ENCODE results near the gene PLPPR3. TPM values are rescaled to one million over a fixed set of nuclear protein-coding genes. Genes with fewer than 3 reads are reported as not detected.

PLPPR3 gene, protein sequence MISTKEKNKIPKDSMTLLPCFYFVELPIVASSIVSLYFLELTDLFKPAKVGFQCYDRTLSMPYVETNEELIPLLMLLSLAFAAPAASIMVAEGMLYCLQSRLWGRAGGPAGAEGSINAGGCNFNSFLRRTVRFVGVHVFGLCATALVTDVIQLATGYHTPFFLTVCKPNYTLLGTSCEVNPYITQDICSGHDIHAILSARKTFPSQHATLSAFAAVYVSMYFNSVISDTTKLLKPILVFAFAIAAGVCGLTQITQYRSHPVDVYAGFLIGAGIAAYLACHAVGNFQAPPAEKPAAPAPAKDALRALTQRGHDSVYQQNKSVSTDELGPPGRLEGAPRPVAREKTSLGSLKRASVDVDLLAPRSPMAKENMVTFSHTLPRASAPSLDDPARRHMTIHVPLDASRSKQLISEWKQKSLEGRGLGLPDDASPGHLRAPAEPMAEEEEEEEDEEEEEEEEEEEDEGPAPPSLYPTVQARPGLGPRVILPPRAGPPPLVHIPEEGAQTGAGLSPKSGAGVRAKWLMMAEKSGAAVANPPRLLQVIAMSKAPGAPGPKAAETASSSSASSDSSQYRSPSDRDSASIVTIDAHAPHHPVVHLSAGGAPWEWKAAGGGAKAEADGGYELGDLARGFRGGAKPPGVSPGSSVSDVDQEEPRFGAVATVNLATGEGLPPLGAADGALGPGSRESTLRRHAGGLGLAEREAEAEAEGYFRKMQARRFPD
- 10.9 TPM for total RNA-seq

DNA sequence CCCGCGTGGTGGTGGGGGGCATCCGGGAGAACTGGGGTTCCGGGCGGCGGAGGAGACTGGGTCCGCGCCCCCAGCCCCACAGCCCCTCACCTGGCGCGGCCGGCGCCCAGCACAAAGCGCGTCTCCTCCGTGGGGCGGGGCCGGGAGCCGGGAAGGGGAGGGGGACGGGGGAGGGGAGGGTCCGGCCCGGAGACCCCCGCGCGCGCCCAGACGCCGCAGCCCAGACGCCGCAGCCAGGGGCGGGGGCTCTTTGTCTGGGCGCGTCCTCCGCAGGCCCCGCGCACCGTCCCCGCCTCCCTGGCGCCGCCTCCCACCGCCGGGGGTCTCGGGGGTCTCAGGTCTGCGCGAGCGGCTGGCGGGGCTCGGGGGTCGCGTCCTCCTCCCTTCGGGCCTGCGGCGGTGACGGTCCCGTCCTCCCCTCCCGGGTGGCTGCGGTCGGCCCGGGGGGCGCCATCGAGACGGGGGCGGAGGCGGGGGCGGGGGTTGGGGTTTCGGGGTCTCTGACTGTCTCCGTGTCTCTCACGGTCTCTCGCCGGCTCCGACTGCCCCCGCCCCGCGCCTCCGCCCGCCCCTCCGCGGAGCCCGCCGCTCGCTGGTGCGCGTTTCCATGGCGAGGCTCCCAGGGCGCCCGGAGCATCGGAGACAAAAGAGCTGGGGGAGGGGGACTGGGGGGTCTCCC, at the start of gene PLPPR3:
Gene PLPPR3 (minus strand): TSS at position 131 of the 679 bp plus-strand sequence. CDS start 396 bp downstream, outside the sequence.

DNA sequence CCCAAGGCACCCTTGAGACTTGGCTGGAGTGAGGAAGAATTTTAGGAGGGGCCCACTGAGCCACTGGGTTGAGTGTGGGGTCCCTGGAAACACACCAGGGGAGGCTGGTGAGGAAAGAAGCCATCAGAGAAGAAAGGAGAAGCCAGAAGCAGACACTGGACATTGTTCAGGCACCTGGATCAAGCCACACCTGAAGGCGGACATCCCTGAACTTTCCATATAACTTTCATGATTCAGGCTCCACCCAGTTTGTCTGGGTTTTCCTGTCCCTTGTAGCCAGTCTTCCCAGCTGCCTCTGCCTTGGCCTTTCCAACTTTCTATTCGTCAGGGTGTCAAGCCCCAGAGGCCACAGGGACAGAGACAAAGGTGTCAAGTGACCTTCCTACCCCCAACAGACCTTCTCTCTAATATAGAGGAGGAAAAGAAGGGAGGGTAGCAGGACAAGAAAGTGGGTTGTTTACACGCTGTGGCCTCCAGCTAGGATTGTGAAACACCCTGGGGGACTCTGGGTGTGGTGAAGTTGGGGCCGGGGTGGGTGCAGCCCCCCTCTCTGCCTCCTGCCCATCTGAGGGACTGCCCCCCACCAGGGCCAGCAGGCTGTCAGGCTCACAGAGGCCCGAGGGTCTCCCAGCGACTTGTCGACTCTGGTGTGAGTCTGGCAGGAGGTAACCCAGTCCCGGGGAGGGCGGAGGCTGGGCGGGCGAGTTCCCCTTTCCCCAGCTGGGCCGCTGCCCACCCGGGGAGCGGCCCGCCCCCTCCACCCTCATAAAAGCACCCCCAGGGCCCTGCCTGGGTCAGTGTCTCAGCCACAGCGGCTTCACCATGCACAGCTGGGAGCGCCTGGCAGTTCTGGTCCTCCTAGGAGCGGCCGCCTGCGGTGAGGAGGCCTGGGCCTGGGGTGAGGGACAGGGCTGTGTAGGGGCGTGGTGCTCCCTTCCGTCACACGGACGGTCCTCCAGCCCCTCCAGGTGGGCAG, 37.4 kb upstream of the PLPPR3 start, which contains the start of gene CFD:
Gene CFD (plus strand): TSS at position 797 of the 976 bp plus-strand sequence. CDS start 26 bp downstream, at position 823.

DNA sequence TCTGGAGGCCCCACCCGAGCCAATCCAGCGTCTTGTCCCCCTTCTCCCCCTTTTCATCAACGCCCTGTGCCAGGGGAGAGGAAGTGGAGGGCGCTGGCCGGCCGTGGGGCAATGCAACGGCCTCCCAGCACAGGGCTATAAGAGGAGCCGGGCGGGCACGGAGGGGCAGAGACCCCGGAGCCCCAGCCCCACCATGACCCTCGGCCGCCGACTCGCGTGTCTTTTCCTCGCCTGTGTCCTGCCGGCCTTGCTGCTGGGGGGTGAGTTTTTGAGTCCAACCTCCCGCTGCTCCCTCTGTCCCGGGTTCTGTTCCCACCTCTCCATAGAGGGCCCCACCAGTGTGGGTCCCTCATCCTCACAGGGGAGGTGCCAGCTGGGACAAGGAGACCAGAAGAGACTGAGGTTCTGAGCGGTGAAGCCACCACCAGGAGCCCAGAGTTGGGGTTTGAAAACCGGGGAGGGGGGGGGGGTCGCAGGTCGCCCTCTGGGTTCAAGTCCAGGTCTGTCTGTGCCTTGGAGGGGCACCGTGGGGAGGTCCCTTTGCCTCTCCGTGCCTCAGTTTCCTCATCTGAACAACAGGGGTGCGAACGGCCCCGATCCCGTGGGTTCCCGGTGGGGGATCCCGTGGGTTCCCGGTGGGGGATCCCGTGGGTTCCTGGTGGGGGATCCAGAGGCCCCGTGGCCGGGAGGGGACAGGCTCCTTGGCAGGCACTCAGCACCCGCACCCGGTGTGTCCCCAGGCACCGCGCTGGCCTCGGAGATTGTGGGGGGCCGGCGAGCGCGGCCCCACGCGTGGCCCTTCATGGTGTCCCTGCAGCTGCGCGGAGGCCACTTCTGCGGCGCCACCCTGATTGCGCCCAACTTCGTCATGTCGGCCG, 30.6 kb upstream of the PLPPR3 start, which contains the start of gene ELANE:
Gene ELANE (plus strand): TSS at position 168 of the 878 bp plus-strand sequence. CDS start 26 bp downstream, at position 194.

DNA sequence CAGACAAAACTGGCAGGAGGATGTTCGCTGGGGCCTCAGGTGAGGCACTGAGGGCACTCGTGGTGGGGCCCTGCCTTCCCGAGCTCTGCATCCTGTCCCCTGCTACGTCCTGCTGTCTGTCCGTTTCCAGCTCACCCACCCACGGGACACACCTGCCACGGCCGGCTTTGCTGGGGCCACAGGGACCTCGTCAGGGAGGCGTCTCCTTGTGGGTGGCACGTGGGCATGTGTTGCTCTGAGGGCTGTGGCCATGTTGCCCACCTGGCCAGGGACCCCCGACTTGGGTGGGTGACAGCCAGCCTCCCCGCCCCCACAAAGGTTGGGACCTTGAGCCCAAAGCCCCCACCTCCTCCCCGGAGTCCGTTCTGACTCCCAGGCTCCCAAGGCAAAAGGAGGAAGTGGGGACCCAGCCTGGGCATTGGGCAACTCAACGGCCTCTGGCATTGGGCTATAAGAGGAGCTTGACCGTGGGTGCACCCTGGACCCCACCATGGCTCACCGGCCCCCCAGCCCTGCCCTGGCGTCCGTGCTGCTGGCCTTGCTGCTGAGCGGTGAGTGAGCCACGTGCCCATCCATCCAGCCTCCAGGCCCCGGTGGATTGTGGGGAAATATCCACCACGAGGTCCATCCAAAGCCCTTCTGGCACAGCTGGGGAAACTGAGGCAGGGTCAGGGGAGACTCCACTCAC, 18.9 kb upstream of the PLPPR3 start, which contains the start of gene PRTN3:
Gene PRTN3 (plus strand): TSS at position 481 of the 688 bp plus-strand sequence. CDS start 10 bp downstream, at position 491.

DNA sequence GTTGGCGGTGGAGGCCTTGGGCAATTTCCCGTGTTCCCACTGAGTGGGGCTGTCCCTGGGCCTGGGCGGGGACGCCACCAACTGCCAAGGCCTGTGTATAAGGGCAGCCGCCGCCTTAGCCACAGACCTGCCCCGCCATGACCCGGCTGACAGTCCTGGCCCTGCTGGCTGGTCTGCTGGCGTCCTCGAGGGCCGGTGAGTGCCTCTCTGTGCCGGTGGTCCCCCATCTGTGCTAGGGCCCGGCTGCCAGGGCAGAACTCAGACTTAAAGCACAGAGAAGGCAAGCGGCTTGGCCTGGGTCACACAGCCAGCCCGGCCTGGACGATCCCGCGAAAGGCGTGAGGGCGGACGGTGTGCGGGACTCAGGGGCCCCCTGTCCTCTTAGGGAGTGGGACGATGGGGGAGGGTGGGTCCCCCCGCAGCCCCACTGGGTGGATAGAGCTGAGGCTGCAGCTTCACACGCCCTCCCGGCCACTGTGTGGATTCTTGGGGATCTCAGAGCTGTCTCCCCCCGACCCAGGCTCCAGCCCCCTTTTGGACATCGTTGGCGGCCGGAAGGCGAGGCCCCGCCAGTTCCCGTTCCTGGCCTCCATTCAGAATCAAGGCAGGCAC, 6.1 kb upstream of the PLPPR3 start, which contains the start of gene AZU1:
Gene AZU1 (plus strand): TSS at position 128 of the 612 bp plus-strand sequence. CDS start 10 bp downstream, at position 138.

DNA sequence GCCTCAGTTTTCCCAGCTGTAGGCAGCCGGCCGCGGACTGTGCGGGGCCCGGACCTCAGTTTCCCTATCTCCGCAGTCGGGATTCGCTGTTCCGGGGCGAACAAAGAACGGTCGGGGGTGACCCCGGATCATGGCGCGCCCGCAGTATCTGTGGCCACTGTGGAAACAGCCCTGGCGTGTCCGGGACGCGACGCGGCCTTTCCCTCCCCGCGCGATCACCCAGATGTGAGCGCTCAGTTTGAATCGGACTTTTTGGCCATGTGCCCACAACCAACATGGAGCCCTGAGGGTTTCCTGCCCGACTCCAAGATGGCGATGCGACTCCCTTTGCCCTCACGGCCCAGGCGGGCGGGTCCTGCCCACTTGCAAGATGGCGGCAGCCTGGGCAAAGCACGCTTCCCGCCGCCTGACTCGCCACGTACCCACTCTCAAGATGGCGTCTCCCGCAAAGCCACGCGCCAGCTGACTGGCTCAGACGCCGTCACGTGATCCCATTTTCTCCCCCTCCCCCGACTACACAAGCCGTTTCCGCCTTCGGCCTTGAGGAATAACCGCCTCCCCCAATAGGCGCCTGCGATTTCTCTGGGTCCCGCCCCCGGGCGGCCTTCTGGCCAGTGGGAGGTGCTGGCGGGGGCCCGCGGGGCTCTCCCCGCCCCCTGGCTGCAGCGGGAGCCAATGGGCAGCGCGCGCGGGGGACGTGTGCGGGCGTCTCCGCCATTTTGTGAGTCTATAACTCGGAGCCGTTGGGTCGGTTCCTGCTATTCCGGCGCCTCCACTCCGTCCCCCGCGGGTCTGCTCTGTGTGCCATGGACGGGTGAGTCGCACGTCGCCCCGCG, 24.8 kb downstream of the PLPPR3 start, which contains the start of gene PTBP1:
Gene PTBP1 (plus strand): TSS at position 761 of the 836 bp plus-strand sequence. CDS start 46 bp downstream, at position 807.

Small RNAs within 50 kb of the gene (small RNA-seq; reads per million reads assigned to genes)
- not detected for gene MIR3187 (ENCODE audit: low replicate concordance)

Other genes starting within 250 kb of the PLPPR3 start
- 363 TPM for gene BSG, start 249.4 kb downstream of the PLPPR3 start, total RNA-seq
- gene HCN2, start 232.1 kb downstream of the PLPPR3 start, total RNA-seq = 0.53 TPM
- 30.9 TPM for gene POLRMT, start 188.4 kb downstream of the PLPPR3 start, total RNA-seq
- gene FGF22, start 182.1 kb downstream of the PLPPR3 start, total RNA-seq = 0.88 TPM
- 27.6 TPM for gene RNF126, start 158.7 kb downstream of the PLPPR3 start, total RNA-seq
- 29.4 TPM for gene FSTL3, start 145.6 kb downstream of the PLPPR3 start, total RNA-seq
- gene PRSS57, start 126.5 kb downstream of the PLPPR3 start, total RNA-seq = 3.1 TPM
- gene PALM, start 113.0 kb downstream of the PLPPR3 start, total RNA-seq = 74.6 TPM
- gene MISP, start 70.8 kb downstream of the PLPPR3 start, total RNA-seq = 10.3 TPM
- gene PTBP1, start 24.5 kb downstream of the PLPPR3 start, total RNA-seq = 301 TPM
- 30.4 TPM for gene AZU1, start 5.9 kb upstream of the PLPPR3 start, total RNA-seq
- gene PRTN3, start 19.0 kb upstream of the PLPPR3 start, total RNA-seq = 93.5 TPM
- gene ELANE, start 30.3 kb upstream of the PLPPR3 start, total RNA-seq = 59.8 TPM
- 16.5 TPM for gene CFD, start 37.7 kb upstream of the PLPPR3 start, total RNA-seq
- 62.2 TPM for gene MED16, start 71.2 kb upstream of the PLPPR3 start, total RNA-seq
- not detected for gene RNU6-9, start 71.5 kb upstream of the PLPPR3 start, total RNA-seq
- 54.5 TPM for gene R3HDM4, start 91.3 kb upstream of the PLPPR3 start, total RNA-seq
- gene KISS1R, start 95.4 kb upstream of the PLPPR3 start, total RNA-seq = 0.88 TPM
- gene ARID3A, start 104.1 kb upstream of the PLPPR3 start, total RNA-seq = 56.3 TPM
- 104 TPM for gene WDR18, start 162.4 kb upstream of the PLPPR3 start, total RNA-seq
- 0.47 TPM for gene GRIN3B, start 178.5 kb upstream of the PLPPR3 start, total RNA-seq
- 96.6 TPM for gene TMEM259, start 199.2 kb upstream of the PLPPR3 start, total RNA-seq
- not detected for gene RNU6-2, start 199.6 kb upstream of the PLPPR3 start, total RNA-seq
- 194 TPM for gene CNN2, start 204.7 kb upstream of the PLPPR3 start, total RNA-seq
- gene ABCA7, start 218.2 kb upstream of the PLPPR3 start, total RNA-seq = 16.5 TPM
- gene ARHGAP45, start 245.2 kb upstream of the PLPPR3 start, total RNA-seq = 24.3 TPM

All from metanephros (tissue), 2 donors.